OCI-LY3 (cell line): ENCODE results near the gene DGKG.

Experiments used
- H2AFZ ChIP-seq: fragments of 200-600, 300-600 bp; shearing (Covaris generic); 2 replicates; pipeline ENCODE4 v1.6.0; 2014; ENCODE audit warnings: antibody characterized with exemption, low read depth, low read length
- H3K27ac ChIP-seq: fragments of 200-600, 300-600 bp; sonication (generic); 2 replicates; pipeline ENCODE4 v1.5.1; 2014; ENCODE audit warnings: mild to moderate bottlenecking, low read length, moderate library complexity, mixed read lengths
- H3K27me3 ChIP-seq: fragments of 200-600, 300-600 bp; sonication (generic); 2 replicates; pipeline ENCODE4 v1.6.1; 2014; ENCODE audit warnings: low read depth, low read length, mixed read lengths
- H3K36me3 ChIP-seq: fragments of 200-600, 300-600 bp; sonication (generic); replicated peaks from 2 replicates; pipeline ENCODE3; 2014; ENCODE audit warnings: low read depth, low read length, mixed read lengths
- H3K4me1 ChIP-seq: fragments of 300-600, 200-600 bp; sonication (generic); 2 replicates; pipeline ENCODE4 v1.6.1; 2014; ENCODE audit warnings: low read length, mixed read lengths
- H3K4me2 ChIP-seq: fragments of 200-600, 300-600 bp; sonication (generic); 2 replicates; pipeline ENCODE4 v1.6.1; 2014; ENCODE audit warnings: low read length, mixed read lengths
- H3K4me3 ChIP-seq: fragments of 300-600, 200-600 bp; sonication (generic); 2 replicates; pipeline ENCODE4 v1.5.1; 2014; ENCODE audit warnings: antibody characterized with exemption, mild to moderate bottlenecking, low read length, moderate library complexity
- H3K79me2 ChIP-seq: fragments of 300-600, 200-600 bp; shearing (Covaris generic); 2 replicates; pipeline ENCODE4 v1.6.1; 2014; ENCODE audit warnings: mild to moderate bottlenecking, low read length, mixed read lengths
- H3K9ac ChIP-seq: fragments of 300-600, 200-600 bp; shearing (Covaris generic); 2 replicates; pipeline ENCODE4 v1.6.0; 2014; ENCODE audit warnings: mild to moderate bottlenecking, low read length, moderate library complexity
- H3K9me3 ChIP-seq: fragments of 200-600, 300-600 bp; shearing (Covaris generic); 2 replicates; pipeline ENCODE4 v1.6.1; 2014; ENCODE audit warnings: low read length, mixed read lengths; ENCODE audit not compliant: insufficient read depth
- H4K20me1 ChIP-seq: fragments of 200-600, 300-600 bp; sonication (generic); 2 replicates; pipeline ENCODE4 v1.6.1; 2016; ENCODE audit warnings: low read length, mixed read lengths; ENCODE audit not compliant: insufficient read depth
- CTCF ChIP-seq: fragments of 200-600, 300-600 bp; sonication (generic); IDR thresholded peaks from 2 replicates; pipeline ENCODE4 v1.5.1; 2014; ENCODE audit warnings: antibody characterized with exemption, low read length, low read depth
- EZH2phosphoT487 ChIP-seq: fragments of 200-600 bp; shearing (Covaris generic); IDR thresholded peaks from 2 replicates; pipeline ENCODE4 v1.6.1; 2018; ENCODE audit warnings: antibody characterized with exemption, mixed run types, low read depth

DGKG gene

GRCh38 chr3:186097317-186097662, 264.7 kb downstream of the DGKG start:
- no peak overlapping the region for H3K27ac ChIP-seq
- H3K4me2 ChIP-seq: no peak overlapping the region
- no peak overlapping the region for H2AFZ ChIP-seq
- H4K20me1 ChIP-seq: peaks cover 29% of the 10 kb centered on the region; the same call in 1 of the 2 replicates
- no peak overlapping the region for H3K9ac ChIP-seq
- no peak overlapping the region for H3K4me3 ChIP-seq
- no peaks in the 10 kb centered on the region for H3K79me2 ChIP-seq
- H3K9me3 ChIP-seq: no peaks in the 10 kb centered on the region
- H3K27me3 ChIP-seq: no peaks in the 10 kb centered on the region
- H3K36me3 ChIP-seq: peaks cover 11% of the 10 kb centered on the region
- peaks cover 34% of the 10 kb centered on the region for H3K4me1 ChIP-seq
- TF ChIP-seq CTCF (no peak), EZH2phosphoT487 (no peak)
